T47D (cell line): ENCODE data around the gene WSCD1.

ENCODE experiments used
- DNase-seq, 2 experiments: peaks; one replicate each; pipeline versions ENCODE4 v3.0.0 to v3.0.0-alpha.2; 2011 to 2012; ENCODE audit warnings: low read depth in 1 of 2, low spot score in 1 of 2
- JUND ChIP-seq: IDR thresholded peaks from 2 replicates; pipeline ENCODE4 v1.6.1; 2012; ENCODE audit warnings: low read depth
- in situ Hi-C: cut with HindIII; loops from 2 replicates; pipeline ENCODE4 v1.10.0; 2016; ENCODE audit warnings: low sequenced_read_pairs, low pct_unique_long_range_greater_than_20kb

WSCD1 gene

DNA sequence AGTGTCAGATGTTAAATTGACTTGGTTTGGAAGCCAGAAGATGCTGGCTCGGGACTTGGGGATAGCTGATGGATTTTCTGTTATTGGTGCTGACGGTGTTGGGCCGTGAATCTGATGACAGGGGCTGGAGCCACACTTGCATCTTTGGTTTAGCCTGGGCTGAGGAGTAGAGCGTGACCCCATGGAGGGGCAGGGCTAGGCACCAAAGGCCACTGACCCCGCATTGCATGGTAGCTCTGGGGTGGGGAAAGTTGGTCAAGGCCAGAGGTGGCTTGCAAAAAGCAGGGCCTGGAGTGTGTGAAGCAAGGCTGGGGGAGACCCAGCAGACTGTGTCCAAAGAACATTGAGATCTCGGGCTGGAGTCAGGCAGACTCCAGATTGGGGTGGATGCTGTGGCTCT, 25.3 kb downstream of the WSCD1 start:
- in situ Hi-C loops: no loop called here
- no peak for TF ChIP-seq JUND
- no peak for DNase-seq

DNA sequence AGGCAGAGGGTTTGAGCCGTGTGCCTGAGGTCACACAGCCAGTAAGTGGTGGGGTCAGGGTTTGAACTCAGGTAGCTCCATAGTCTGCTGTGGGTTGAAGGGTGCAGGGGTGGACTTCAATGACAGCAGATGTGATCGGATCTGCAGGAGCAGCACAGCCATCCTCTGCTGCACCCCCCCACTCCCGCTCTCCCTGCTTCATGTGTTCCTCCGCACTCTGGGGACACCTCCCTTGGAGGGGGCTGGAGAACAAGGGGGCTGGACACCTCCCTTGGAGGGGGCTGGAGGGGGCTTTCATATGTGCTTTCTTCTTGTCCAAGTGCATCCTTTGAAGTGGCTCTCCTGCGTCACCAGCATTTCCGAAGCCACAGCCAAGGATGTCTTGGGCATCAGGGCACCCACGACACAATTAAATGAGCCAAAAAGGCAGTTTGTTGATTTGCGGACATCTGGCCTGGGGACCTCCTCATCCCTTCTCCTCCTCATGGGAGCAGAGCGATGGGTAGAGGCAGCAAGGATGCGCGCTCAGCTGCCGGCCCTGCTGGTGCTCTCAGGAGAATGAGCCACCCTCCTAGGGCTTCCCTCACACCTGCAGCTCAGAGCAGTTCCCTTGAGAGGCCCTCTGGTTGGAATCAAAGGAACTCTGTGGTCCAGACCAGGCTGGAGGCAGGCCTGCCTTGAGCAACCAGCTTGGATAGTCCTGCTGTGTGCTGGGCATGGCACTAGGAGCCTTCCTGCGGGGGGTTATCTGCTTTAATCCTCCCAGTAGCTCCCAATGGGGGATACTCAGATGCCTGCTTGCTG, 26.2 kb downstream of the WSCD1 start:
- TF ChIP-seq JUND: no peak
- DNase-seq: no peak
- in situ Hi-C loops: no loop called here

DNA sequence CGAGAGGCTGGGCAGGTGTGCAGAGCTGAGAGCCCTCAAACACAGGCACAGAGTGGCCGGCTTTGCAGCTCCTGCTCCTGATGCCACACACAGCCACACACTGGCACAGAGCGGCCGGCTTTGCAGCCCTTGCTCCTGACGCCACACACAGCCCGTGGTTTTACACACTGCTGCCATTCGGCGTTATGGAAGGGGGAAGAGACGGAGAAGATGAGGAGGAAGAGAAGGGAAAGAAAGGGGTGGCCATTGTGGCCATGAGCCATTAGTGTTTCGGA, 26.8 kb downstream of the WSCD1 start:
- no peak for DNase-seq
- no peak for TF ChIP-seq JUND
- in situ Hi-C loops: no loop called here

DNA sequence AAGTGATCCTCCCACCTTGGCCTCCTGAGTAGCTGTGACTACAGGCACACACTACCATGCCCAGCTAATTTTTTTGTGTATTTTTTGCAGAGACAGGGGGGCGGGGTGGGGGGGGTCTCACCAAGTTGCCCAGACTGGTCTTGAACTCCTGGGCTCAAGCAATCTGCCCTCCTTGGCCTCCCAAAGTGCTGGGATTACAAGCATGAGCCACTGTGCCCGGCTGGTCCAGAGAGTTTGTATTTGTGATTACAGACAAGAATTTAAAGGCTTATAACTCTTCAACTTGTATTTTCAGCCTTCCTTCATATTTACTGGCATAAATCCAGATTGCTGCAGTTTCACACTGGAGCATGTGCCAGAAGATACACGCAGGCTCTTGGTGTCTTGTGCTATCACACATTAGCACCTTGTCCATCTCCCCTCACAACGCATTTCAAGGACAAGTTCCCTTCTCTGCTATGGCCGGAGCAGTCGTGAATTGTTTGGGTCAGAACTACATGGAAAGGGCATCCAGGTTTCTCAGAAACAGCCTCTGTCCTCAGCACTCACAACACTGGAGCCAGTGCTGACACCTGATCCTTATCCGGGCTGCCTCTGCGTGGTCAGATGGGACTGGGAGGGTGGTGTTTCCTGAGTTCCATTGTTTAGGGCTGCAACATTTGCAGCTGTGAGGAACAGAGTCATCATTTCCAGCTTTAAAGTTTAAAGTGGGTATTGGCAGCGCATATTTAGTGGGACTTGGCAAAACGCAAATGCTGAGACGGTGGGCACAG, 28.1 kb downstream of the WSCD1 start:
- TF ChIP-seq JUND: no peak
- DNase-seq: no peak
- in situ Hi-C loops: no loop called here

DNA sequence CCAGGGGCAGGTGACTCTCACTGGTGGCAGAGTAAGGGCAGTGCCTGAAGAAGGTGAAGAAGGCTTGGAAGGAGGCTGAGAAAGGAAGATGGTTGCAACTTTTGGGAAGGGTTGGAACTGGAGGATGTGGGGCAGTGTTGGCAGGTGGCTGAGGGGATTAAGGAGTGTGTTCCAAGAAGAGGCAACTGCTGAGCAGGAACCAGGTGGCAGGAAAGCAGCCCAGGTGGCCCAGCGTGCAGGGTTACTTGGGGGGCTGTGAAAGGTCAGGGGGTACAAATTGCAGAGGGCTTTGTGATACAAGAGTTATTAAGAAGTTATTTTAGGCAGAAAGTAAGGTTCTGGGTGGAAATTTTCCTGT, 28.6 kb downstream of the WSCD1 start:
- in situ Hi-C loops: no loop called here
- no peak for TF ChIP-seq JUND

DNA sequence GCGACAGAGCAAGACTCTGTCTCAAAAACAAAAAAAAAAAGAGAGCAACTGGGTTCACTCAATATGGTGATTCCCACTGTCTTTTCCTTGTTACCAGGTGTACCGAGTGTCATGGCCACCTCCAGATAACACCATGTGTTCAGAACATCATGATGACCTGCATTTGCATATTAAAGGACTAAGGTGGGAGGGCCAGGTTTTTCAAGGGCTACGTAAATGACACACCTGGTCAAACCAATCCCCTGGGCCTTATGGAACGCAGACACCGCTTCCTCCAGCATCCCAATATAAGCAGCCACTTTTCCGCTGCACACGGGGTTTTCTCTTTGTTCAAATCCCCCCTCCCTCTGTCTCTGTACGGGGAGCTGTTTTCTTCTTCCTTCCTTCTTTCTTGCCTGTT, 29.3 kb downstream of the WSCD1 start:
- in situ Hi-C loops: no loop called here
- DNase-seq: no peak
- TF ChIP-seq JUND: no peak

More for the DNA sequence above, 28.6 kb downstream of the WSCD1 start:
- DNase-seq: no peak

DNA sequence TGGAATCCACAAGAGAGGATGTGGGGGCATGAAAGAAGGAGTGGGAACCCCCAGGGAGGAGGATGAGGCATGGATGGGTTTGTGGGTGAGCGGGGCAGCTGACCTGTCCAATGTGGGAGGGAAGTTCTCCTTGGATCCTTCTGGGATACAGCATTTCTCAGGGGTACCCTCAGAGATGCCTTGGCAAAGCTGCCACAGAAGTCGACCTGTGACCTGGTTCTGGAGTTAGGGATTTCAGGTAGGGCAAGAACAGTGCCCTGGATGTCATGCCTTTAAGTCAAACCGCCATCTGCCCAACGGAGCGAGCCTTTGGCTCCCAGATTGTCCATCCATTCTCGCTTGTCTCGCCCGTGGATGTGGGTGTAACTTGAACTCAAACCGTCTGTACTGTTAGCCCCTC, 30.0 kb downstream of the WSCD1 start:
- no peak for DNase-seq
- in situ Hi-C loops: no loop called here
- no peak for TF ChIP-seq JUND

DNA sequence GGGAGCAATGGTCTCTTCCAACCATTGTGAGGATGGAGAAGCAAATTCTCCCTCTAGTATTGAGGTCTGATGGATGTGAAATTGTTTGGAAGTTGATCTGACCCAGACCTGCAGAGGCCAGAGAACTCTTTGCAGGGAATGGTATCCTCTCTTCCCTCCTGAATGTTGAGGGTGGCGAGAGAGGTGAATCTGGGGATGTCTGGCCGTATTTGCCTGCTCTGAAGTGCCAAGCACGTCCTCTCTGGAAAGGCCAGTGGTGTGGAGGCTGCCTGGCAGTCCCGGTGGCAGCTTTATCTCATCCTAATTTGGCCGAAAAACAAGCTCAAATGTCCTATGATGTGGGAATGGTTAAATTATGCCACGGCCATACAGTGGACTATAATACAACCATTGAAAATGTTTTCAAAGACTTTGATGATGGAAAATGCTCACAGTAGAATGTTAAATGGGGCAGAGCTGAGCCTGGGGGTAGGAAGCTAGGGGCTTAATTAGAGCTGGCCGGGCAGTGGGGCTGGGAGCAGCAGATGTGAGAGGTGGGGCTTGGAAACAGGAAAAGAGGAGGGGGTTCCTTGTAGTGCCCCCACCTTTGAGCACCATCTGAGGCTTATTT, 30.8 kb downstream of the WSCD1 start:
- TF ChIP-seq JUND: no peak
- no peak for DNase-seq
- in situ Hi-C loops: no loop called here

DNA sequence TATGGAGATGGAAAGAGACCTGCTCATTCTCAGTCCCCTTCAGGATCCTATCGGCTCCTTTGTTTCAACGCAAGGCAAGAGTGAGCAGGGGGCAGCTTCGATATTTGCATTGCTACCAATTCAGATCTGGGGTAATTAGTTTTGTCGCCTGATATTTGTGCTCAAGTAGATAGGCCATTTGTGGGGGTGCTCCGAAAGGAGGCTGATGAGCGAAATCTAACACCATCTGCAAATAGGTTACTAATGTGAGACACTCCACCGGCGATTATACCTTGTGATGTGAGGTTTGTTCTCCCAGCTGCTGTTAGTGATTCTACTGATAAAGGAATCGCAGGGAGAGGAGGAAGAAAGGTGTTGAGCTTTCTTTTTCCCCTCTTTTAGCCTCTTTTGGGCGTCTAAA, 31.5 kb downstream of the WSCD1 start:
- in situ Hi-C loops: no loop called here
- TF ChIP-seq JUND: no peak
- DNase-seq: no peak

DNA sequence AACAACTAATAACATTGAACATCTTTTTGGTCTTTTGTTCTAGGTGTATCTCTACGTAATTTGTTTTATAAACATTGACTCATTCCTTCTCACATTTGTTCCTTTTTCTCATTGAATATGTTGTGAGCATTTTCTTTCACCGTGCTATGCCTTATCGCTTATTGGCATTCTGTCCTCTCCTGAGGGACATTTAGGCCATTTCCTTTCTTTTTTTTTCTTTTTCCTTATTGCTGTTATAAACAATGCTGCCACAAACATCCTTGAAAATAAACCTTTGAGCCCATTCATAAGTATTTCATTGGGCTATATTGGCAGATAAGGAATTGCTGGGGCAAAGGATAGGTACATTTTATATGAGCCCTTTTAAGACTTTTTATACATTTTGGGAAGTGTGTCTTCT, 32.4 kb downstream of the WSCD1 start:
- in situ Hi-C loops: no loop called here
- no peak for DNase-seq
- no peak for TF ChIP-seq JUND

DNA sequence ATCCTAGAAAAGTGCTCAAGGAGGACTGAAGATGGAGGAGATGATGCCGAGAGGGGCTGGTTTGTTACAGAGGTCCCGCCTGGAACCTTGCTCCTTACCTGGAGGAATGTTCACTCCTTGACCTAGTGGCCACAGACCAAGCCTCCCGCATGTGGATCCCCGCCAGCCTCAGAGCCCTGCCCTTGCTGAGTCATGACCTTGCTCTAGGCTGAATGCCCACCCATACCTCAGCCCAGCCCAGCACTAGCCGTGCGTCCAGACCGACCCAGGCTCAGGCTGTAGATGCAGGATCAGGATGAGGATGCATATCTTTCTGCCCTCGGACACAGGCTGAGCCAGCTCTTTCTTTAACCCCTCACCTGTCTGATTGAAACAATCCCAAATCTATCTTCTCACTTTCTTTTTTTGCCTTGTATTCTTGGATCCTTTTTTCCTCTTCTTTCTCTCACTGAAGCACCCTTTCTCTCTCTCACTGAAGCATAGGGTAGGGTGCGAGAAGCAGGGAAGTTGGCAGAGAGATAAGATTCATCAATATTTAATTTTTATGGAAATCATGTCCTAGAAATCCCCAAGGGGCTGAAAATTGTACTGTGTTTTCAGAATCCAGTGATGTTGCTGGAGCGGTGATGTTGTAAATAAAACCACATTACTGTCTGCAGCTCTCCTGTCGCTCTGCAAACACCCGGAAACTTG, 34.9 kb downstream of the WSCD1 start:
- no peak for TF ChIP-seq JUND
- no peak for DNase-seq
- in situ Hi-C loops: no loop called here

DNA sequence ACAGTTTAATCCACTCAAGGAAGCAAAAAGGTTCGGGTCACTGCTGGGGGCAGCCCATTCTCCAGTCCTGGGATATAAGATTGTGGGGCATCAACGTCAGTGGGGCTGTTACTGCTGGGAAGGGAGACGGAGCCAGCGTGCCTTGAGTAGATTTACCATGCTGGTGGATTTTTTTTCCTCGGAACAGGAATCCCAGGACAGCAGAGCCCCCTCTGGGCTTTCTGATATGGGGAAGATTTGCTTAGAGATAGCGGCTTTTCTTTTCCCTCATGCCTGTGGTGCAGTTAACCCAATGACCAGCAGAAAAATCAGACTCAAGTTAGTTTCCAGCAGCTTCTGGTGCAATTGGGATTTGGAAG, 35.4 kb downstream of the WSCD1 start:
- in situ Hi-C loops: no loop called here
- DNase-seq: no peak
- TF ChIP-seq JUND: no peak

DNA sequence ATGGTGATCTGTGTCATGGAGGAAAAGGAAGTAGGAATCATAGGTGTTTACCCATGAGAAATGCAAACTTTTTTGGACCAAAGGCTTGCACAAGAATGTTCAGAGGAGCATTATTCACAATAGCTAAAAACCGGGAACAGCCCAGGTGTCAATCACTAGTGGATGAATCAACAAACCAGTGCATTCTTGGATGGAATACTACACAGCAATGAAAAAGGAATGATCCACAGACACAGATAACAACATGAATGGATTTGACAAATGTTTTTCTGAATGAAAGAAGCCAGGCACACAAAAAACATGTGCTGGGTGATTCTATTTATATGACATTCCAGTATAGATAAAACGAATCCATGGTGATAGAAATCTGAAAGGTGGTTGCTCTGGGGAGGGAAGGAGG, 36.0 kb downstream of the WSCD1 start:
- TF ChIP-seq JUND: no peak
- DNase-seq: no peak
- in situ Hi-C loops: no loop called here
